GF-D8 (cell line): ENCODE results near the gene NUBP1.
"Not testable (repeated sequence)": the region's sequence is repeated elsewhere in the genome, so short reads cannot be mapped to it uniquely, and the experiment has no call there.

ENCODE experiments used
- DNase-seq: peaks from one replicate; lab custom pipeline; 2025; lab: John Stamatoyannopoulos, UW

NUBP1 gene

GRCh38 chr16:10743610-10744369 lies at the start of gene NUBP1:
TSS of gene NUBP1 (plus strand) at chr16:10743842. CDS start at chr16:10743864, 22 bp downstream.
- peak; percentile 90 for DNase-seq

- DNase-seq: no peak
Observed at GRCh38 chr16:10693889-10694288, 49.8 kb upstream of the NUBP1 start.

- no peak for DNase-seq
Observed at GRCh38 chr16:10694306-10694705, 49.3 kb upstream of the NUBP1 start.

GRCh38 chr16:10694830-10695229 lies 48.8 kb upstream of the NUBP1 start, which contains the start of gene TEKT5:
TSS of gene TEKT5 (minus strand) at chr16:10694930. CDS start at chr16:10694873, 57 bp downstream.
- no peak for DNase-seq

- DNase-seq: no peak
Observed at GRCh38 chr16:10699756-10700155, 43.9 kb upstream of the NUBP1 start.

GRCh38 chr16:10708969-10709368 lies 34.7 kb upstream of the NUBP1 start:
- DNase-seq: no peak

GRCh38 chr16:10728003-10728887 lies 15.4 kb upstream of the NUBP1 start:
- no peak for DNase-seq

GRCh38 chr16:10729104-10730048 lies 14.3 kb upstream of the NUBP1 start:
- no peak for DNase-seq

GRCh38 chr16:10731790-10732189 lies 11.9 kb upstream of the NUBP1 start:
- DNase-seq: no peak

GRCh38 chr16:10737068-10737625 lies 6.5 kb upstream of the NUBP1 start:
- peak; percentile 25 for DNase-seq

- no peak for DNase-seq
Observed at GRCh38 chr16:10738231-10739077, 5.2 kb upstream of the NUBP1 start.

- DNase-seq: no peak
Observed at GRCh38 chr16:10740000-10740844, 3.4 kb upstream of the NUBP1 start.

GRCh38 chr16:10740845-10741208 lies 2.8 kb upstream of the NUBP1 start:
- DNase-seq: no peak

- not testable (repeated sequence) for DNase-seq
Observed at GRCh38 chr16:10741249-10741648, 2.4 kb upstream of the NUBP1 start.

- DNase-seq: no peak
Observed at GRCh38 chr16:10741844-10742243, 1.8 kb upstream of the NUBP1 start.

GRCh38 chr16:10743227-10743609 lies 424 bp upstream of the NUBP1 start:
- no peak for DNase-seq

GRCh38 chr16:10744370-10745030 lies 858 bp downstream of the NUBP1 start:
- DNase-seq: no peak

GRCh38 chr16:10745841-10746240 lies 2.2 kb downstream of the NUBP1 start:
- DNase-seq: no peak

- DNase-seq: no peak
Observed at GRCh38 chr16:10750793-10751192, 7.2 kb downstream of the NUBP1 start.
